OCI-LY7 (cell line): ENCODE measurements around the gene APOC4.

Experiments
- CTCF ChIP-seq: fragments of 200-600 bp; sonication (generic); conservative IDR thresholded peaks from 2 replicates; pipeline ENCODE4 v1.5.1; 2014; ENCODE audit warnings: mild to moderate bottlenecking, antibody characterized with exemption, low read length, moderate library complexity, mixed read lengths
- EZH2phosphoT487 ChIP-seq: fragments of 200-600 bp; sonication (generic); IDR thresholded peaks from 2 replicates; pipeline ENCODE4 v1.6.1; 2018; ENCODE audit warnings: low read depth, borderline replicate concordance, mild to moderate bottlenecking, mixed run types, antibody characterized with exemption, low read length, moderate library complexity, mixed read lengths

- TF ChIP-seq CTCF (no peak), EZH2phosphoT487 (no peak)
Measured at GRCh38 chr19:44955505-44956439, 13.7 kb downstream of the APOC4 start.
